Stimulated activated naive B cell treated with anti-CD40 and anti-IgM and Interleukin-4, amounts not matched to agents 10 μg/mL and 1 μg/mL and 100 μg/mL, for 72 hours (primary cell): Measurements from ENCODE around the gene TRPC3.

Source experiments
- ATAC-seq, 2 donors: fragments of 150-1000 bp; cut with Tn5 transposase; replicated peaks; 2 replicates each; pipeline ENCODE4 v1.10.0; 2021; ENCODE audit warnings: moderate library complexity in 1 of 2
- DNase-seq: peaks from one replicate; pipeline ENCODE4 v3.0.0; 2021
- H3K27ac Mint-ChIP-seq: one replicate; pipeline ENCODE4 v1.8.0; 2022; ENCODE audit warnings: mild to moderate bottlenecking, mixed read lengths
- H3K27me3 Mint-ChIP-seq, 2 donors: one replicate each; pipeline ENCODE4 v1.8.0; 2022; ENCODE audit warnings: mixed read lengths in 2 of 2
- H3K36me3 Mint-ChIP-seq, 2 donors: one replicate each; pipeline ENCODE4 v1.8.0; 2022; ENCODE audit warnings: mixed read lengths in 2 of 2, mild to moderate bottlenecking in 1 of 2
- H3K4me1 Mint-ChIP-seq, 2 donors: one replicate each; pipeline ENCODE4 v1.8.0; 2022; ENCODE audit warnings: mixed read lengths in 2 of 2, mild to moderate bottlenecking in 1 of 2
- H3K4me3 Mint-ChIP-seq, 2 donors: one replicate each; pipeline ENCODE4 v1.8.0; 2022; ENCODE audit warnings: mild to moderate bottlenecking in 2 of 2, mixed read lengths in 2 of 2, moderate library complexity in 1 of 2
- H3K9me3 Mint-ChIP-seq, 2 donors: one replicate each; pipeline ENCODE4 v1.8.0; 2022; ENCODE audit warnings: mixed read lengths in 2 of 2, mild to moderate bottlenecking in 1 of 2

Gene TRPC3

GRCh38 chr4:121876070-121876469 is 75.8 kb downstream of the TRPC3 start:
- ATAC-seq (no peak), DNase-seq (no peak)
- Mint-ChIP-seq H3K4me3 (no peak overlapping the region), H3K9me3 (no peaks in the 10 kb centered on the region), H3K27me3 (peaks cover 28 to 47% of the 10 kb centered on the region in 2 donors), H3K27ac (no peak overlapping the region), H3K4me1 (peaks cover 0 to under 1% of the 10 kb centered on the region in 2 donors), H3K36me3 (no peaks in the 10 kb centered on the region)

DNA sequence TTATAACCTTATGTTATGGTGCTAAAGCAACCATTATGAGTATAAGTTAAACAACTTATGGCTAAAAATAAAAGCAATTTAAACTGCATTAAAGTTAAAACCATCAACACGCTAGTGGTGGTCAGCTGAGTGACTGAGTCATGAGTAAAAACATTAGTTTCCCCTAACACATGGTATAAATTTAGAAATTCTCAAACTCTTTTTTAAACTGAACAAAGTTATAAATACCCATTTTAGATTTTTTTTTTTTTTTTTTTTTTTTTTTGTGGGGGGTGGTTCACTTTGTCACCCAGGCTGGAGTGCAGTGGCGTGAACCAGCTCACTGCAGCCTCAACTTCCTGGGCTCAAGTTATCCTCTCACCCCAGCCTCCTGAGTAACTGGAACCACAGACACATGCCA is 76.2 kb downstream of the TRPC3 start:
- peaks cover 0 to 2% of the 10 kb centered on the region in 2 donors for H3K4me1 Mint-ChIP-seq
- ATAC-seq = no peak

DNA sequence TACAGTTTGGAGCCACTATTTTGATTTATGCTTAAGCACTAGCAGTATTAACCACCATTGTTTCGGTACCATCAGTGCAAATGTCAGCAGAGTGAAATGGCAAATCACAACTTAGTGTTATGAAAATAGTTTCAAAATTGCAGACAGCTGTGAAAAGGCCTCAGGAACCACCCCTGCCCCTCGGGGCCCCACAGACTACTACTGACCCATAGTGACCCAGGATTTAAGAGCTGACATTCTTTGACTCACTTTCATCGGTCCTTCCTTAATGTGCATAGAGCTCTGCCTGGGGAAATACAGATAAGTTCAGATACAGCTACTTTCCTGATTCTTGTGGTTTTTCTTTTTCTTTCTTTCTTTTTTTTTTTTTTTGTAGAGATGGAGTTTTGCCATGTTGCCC is 78.3 kb downstream of the TRPC3 start:
- Mint-ChIP-seq H3K36me3 (no peaks in the 10 kb centered on the region), H3K27ac (no peak overlapping the region), H3K4me3 (peak overlapping the region in 1 of 2 donors; percentile 25), H3K27me3 (peaks cover 22 to 37% of the 10 kb centered on the region in 2 donors), H3K9me3 (no peaks in the 10 kb centered on the region), H3K4me1 (peaks cover 7 to 13% of the 10 kb centered on the region in 2 donors)
- no peak for DNase-seq
- no peak for ATAC-seq

More for the DNA sequence above, 76.2 kb downstream of the TRPC3 start:
- no peaks in the 10 kb centered on the region for H3K36me3 Mint-ChIP-seq
- H3K9me3 Mint-ChIP-seq = no peaks in the 10 kb centered on the region
- no peak overlapping the region for H3K27ac Mint-ChIP-seq
- H3K4me3 Mint-ChIP-seq = no peak overlapping the region
- DNase-seq = no peak
- peaks cover 27 to 43% of the 10 kb centered on the region in 2 donors for H3K27me3 Mint-ChIP-seq

DNA sequence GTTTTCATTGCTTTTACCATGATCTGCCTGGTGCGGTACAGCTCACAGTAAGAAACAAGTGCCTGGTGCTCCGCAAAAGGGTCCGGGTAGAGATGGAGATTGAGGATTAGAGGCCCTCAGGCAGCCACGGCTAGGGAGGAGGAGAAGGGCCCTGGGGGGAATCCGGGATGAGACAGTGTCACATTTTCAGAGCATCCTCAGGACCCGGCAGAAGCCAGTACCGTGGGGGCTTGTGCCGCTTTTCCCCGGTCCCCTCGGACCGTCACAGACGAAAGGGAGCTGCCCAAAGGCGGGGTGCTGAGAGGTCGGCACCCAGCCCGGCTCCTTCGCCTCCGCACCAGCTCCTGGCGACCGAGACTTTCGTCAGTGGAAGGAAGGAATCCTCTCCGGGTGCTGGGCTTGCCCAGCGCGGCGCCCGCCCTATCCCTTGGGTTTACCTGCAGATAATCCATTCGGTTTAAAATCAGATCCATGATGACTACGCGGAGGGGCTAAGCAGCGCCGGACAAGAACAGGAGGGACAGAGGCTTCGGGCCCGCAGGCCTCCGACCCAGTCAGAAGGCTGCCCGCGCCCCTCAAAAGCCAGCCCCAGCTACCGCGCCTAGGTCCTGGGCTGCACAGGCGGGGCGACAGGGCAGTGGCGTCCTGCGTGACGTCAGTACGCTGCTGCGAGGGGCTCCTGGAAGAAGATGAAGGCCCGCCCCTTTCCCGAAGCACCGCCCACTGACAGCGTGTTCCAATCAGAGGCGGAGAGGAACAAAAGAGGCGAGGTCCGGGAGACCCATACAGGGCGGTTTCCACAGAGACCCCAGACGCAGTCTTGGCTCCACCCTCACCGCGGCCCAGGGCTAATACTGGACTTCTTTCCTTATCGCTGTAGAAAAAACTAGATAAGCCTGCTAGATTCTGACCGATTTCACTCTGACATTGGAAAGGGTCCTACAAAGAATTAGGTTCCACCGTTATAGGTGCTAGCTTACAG is 81.7 kb downstream of the TRPC3 start, which contains the start of gene BBS7:
BBS7 (minus strand) TSS at position 634 of the 982 bp plus-strand sequence; CDS start at position 473, 161 bp downstream.
- Mint-ChIP-seq H3K4me3 (peak within 1 kb of the TSS; percentile 92 to 93), H3K36me3 (peaks cover 14 to 19% of the 10 kb centered on the region in 2 donors), H3K9me3 (peaks cover 0 to 1% of the 10 kb centered on the region in 2 donors), H3K4me1 (peaks cover 7 to 13% of the 10 kb centered on the region in 2 donors), H3K27me3 (peaks cover 15 to 20% of the 10 kb centered on the region in 2 donors), H3K27ac (peak within 1 kb of the TSS; percentile 89)
- ATAC-seq = peak; percentile 98 to 99
- peak; percentile 94 for DNase-seq

GRCh38 chr4:121863799-121864198 is 88.1 kb downstream of the TRPC3 start:
- H3K27ac Mint-ChIP-seq = no peak overlapping the region
- DNase-seq (no peak), ATAC-seq (no peak)
- H3K27me3 Mint-ChIP-seq = no peaks in the 10 kb centered on the region
- H3K36me3 Mint-ChIP-seq = peaks cover 14 to 26% of the 10 kb centered on the region in 2 donors
- H3K4me1 Mint-ChIP-seq = peaks cover 2% of the 10 kb centered on the region in 2 donors
- peaks cover 0 to 1% of the 10 kb centered on the region in 2 donors for H3K9me3 Mint-ChIP-seq
- H3K4me3 Mint-ChIP-seq = no peak overlapping the region

DNA sequence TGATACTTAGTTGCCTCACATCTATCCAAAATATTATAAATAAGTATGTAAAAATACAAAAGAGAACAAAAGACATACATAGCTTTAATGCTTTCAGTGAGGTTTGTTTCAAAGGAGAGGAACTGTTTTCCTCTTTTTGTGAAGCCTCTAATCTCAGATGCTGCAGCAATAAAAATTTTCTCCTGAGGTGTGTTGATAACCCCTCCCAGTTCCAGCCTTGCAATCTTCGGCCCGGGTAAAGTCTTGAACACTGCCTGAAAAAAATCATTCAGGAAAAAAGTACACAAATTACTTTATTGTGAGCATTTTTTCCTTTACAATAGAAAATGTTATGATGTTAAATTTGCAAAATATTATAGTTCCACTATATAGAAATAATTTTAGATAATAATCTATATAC is 90.4 kb downstream of the TRPC3 start:
- Mint-ChIP-seq H3K27me3 (no peaks in the 10 kb centered on the region), H3K4me1 (no peaks in the 10 kb centered on the region), H3K36me3 (peaks cover 9 to 21% of the 10 kb centered on the region in 2 donors), H3K9me3 (peaks cover 0 to 1% of the 10 kb centered on the region in 2 donors), H3K4me3 (no peak overlapping the region), H3K27ac (no peak overlapping the region)
- no peak for DNase-seq
- no peak for ATAC-seq

GRCh38 chr4:121860121-121860520 is 91.7 kb downstream of the TRPC3 start:
- Mint-ChIP-seq H3K4me1 (no peaks in the 10 kb centered on the region), H3K27ac (no peak overlapping the region)
- no peak for DNase-seq

DNA sequence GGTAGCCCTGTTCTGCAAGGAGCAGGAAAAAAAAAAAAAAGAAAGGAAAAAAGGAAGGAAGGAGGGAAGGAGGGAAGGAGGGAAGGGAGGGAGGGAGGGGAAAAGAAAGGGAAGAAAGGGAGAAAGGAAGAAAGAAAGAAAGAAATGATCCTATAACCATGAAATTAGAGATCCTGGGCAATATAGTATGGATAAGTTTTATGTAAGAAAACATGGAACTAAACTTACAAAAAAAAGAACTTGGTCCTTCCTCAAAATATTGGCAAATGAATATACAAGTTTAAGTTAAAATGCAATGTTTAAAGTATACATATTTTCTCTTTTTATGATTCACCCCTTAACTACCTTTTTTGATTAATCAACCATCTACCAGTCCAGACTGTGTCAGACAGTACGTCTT is 100.5 kb downstream of the TRPC3 start:
- Mint-ChIP-seq H3K4me1 (no peaks in the 10 kb centered on the region), H3K36me3 (peaks cover 11 to 32% of the 10 kb centered on the region in 2 donors)
- no peak for ATAC-seq

More at GRCh38 chr4:121860121-121860520, 91.7 kb downstream of the TRPC3 start:
- Mint-ChIP-seq H3K4me3 (no peak overlapping the region), H3K27me3 (no peaks in the 10 kb centered on the region), H3K9me3 (no peaks in the 10 kb centered on the region), H3K36me3 (peaks cover 0 to 11% of the 10 kb centered on the region in 2 donors)
- ATAC-seq = no peak

GRCh38 chr4:121846662-121847061 is 105.2 kb downstream of the TRPC3 start:
- Mint-ChIP-seq H3K4me1 (no peaks in the 10 kb centered on the region), H3K4me3 (no peak overlapping the region), H3K27me3 (no peaks in the 10 kb centered on the region), H3K36me3 (peaks cover 17 to 31% of the 10 kb centered on the region in 2 donors), H3K27ac (no peak overlapping the region), H3K9me3 (no peaks in the 10 kb centered on the region)
- DNase-seq = no peak
- ATAC-seq = no peak

More for the DNA sequence above, 100.5 kb downstream of the TRPC3 start:
- DNase-seq = no peak
- Mint-ChIP-seq H3K27me3 (no peaks in the 10 kb centered on the region), H3K9me3 (no peaks in the 10 kb centered on the region), H3K4me3 (no peak overlapping the region), H3K27ac (no peak overlapping the region)

DNA sequence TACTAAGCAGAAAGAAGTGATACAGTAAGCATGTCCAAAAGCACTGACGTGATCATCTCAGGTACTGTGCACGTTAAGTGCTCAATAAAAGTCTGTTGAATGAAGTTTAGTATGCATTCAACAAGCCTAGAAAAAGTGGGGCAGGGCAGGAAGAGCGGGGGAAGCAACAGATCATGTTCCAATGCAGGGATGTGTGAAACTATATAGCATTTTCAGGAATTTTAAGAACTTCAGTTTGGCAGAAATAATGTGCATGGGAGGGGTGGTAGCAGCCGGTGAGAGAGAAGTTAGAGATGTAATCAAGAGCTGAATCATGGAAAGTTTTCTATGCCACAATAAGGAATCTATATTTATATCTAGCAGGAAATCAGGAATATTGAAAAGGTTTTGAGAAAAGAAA is 109.0 kb downstream of the TRPC3 start:
- H3K4me1 Mint-ChIP-seq = no peaks in the 10 kb centered on the region
- no peaks in the 10 kb centered on the region for H3K27me3 Mint-ChIP-seq
- ATAC-seq (no peak), DNase-seq (no peak)
- H3K9me3 Mint-ChIP-seq = peaks cover 2 to 4% of the 10 kb centered on the region in 2 donors
- no peak overlapping the region for H3K27ac Mint-ChIP-seq
- H3K36me3 Mint-ChIP-seq = peaks cover 27 to 32% of the 10 kb centered on the region in 2 donors
- H3K4me3 Mint-ChIP-seq = no peak overlapping the region

GRCh38 chr4:121838136-121838535 is 113.7 kb downstream of the TRPC3 start:
- Mint-ChIP-seq H3K4me3 (no peak overlapping the region), H3K4me1 (no peaks in the 10 kb centered on the region), H3K27ac (no peak overlapping the region), H3K9me3 (peaks cover 2 to 4% of the 10 kb centered on the region in 2 donors), H3K27me3 (no peaks in the 10 kb centered on the region), H3K36me3 (peaks cover 26 to 29% of the 10 kb centered on the region in 2 donors)
- DNase-seq = no peak
- ATAC-seq = no peak

- no peaks in the 10 kb centered on the region for H3K27me3 Mint-ChIP-seq
- H3K36me3 Mint-ChIP-seq = peaks cover 5 to 9% of the 10 kb centered on the region in 2 donors
- no peaks in the 10 kb centered on the region for H3K9me3 Mint-ChIP-seq
- no peak overlapping the region for H3K27ac Mint-ChIP-seq
- ATAC-seq = no peak
- peaks cover 0 to 2% of the 10 kb centered on the region in 2 donors for H3K4me1 Mint-ChIP-seq
- no peak for DNase-seq
- no peak overlapping the region for H3K4me3 Mint-ChIP-seq
Observed at GRCh38 chr4:121829511-121829910, 122.3 kb downstream of the TRPC3 start.
